Osteocyte (in vitro differentiated cells): ENCODE data around the gene ADD2. TPM values are rescaled to one million over a fixed set of nuclear protein-coding genes. Genes with fewer than 3 reads are reported as not detected.

Source experiments
- DNase-seq: peaks from one replicate; pipeline ENCODE4 v3.0.0; 2021; ENCODE audit warnings: mixed read lengths; ENCODE audit not compliant: unreplicated experiment; ENCODE audit errors: extremely low spot score
- H3K27ac Mint-ChIP-seq: one replicate; pipeline ENCODE4 v1.8.0; 2021; ENCODE audit warnings: mild to moderate bottlenecking, mixed read lengths; ENCODE audit not compliant: unreplicated experiment
- H3K27me3 Mint-ChIP-seq: one replicate; pipeline ENCODE4 v1.8.0; 2021; ENCODE audit warnings: mixed read lengths; ENCODE audit not compliant: unreplicated experiment
- H3K36me3 Mint-ChIP-seq: one replicate; pipeline ENCODE4 v1.8.0; 2021; ENCODE audit warnings: mixed read lengths; ENCODE audit not compliant: unreplicated experiment
- H3K4me1 Mint-ChIP-seq: one replicate; pipeline ENCODE4 v1.8.0; 2021; ENCODE audit warnings: mixed read lengths; ENCODE audit not compliant: unreplicated experiment
- H3K4me3 Mint-ChIP-seq: one replicate; pipeline ENCODE4 v1.8.0; 2021; ENCODE audit warnings: mild to moderate bottlenecking, moderate library complexity, mixed read lengths; ENCODE audit not compliant: unreplicated experiment
- H3K9me3 Mint-ChIP-seq: one replicate; pipeline ENCODE4 v1.8.0; 2021; ENCODE audit warnings: mixed read lengths; ENCODE audit not compliant: unreplicated experiment
- CTCF ChIP-seq: fragments of 200-600 bp; sonication (generic); IDR thresholded peaks from 2 replicates; pipeline ENCODE4 v1.5.0; 2021; ENCODE audit warnings: antibody characterized with exemption, mild to moderate bottlenecking, moderate library complexity
- total RNA-seq: library from RNA; stranded (reverse); gene quantifications from 2 replicates; pipeline ENCODE4 v1.2.1, GENCODE V29; 2021

ADD2 gene
- total RNA-seq, 1 donor from 2014 or later = not detected

GRCh38 chr2:70725505-70725904, 42.5 kb downstream of the ADD2 start:
- Mint-ChIP-seq H3K9me3 (no peaks in the 10 kb centered on the region), H3K4me1 (no peaks in the 10 kb centered on the region), H3K4me3 (no peak overlapping the region), H3K27me3 (no peaks in the 10 kb centered on the region), H3K36me3 (no peaks in the 10 kb centered on the region), H3K27ac (no peak overlapping the region)
- no peak for TF ChIP-seq CTCF
- peak; percentile 62 for DNase-seq

GRCh38 chr2:70724366-70724765, 43.6 kb downstream of the ADD2 start:
- no peaks in the 10 kb centered on the region for H3K4me1 Mint-ChIP-seq
- H3K9me3 Mint-ChIP-seq = no peaks in the 10 kb centered on the region
- H3K4me3 Mint-ChIP-seq = no peak overlapping the region
- H3K27me3 Mint-ChIP-seq = no peaks in the 10 kb centered on the region
- TF ChIP-seq CTCF = no peak
- peak; percentile 72 for DNase-seq
- no peaks in the 10 kb centered on the region for H3K36me3 Mint-ChIP-seq
- H3K27ac Mint-ChIP-seq = no peak overlapping the region

GRCh38 chr2:70723286-70723885, 44.6 kb downstream of the ADD2 start:
- H3K9me3 Mint-ChIP-seq = no peaks in the 10 kb centered on the region
- TF ChIP-seq CTCF = no peak
- H3K36me3 Mint-ChIP-seq = no peaks in the 10 kb centered on the region
- DNase-seq = peak; percentile 44
- no peak overlapping the region for H3K4me3 Mint-ChIP-seq
- H3K27me3 Mint-ChIP-seq = no peaks in the 10 kb centered on the region
- no peak overlapping the region for H3K27ac Mint-ChIP-seq
- no peaks in the 10 kb centered on the region for H3K4me1 Mint-ChIP-seq

GRCh38 chr2:70720124-70720523, 47.9 kb downstream of the ADD2 start:
- Mint-ChIP-seq H3K9me3 (no peaks in the 10 kb centered on the region), H3K27ac (no peak overlapping the region), H3K27me3 (peaks cover 3% of the 10 kb centered on the region), H3K36me3 (no peaks in the 10 kb centered on the region), H3K4me3 (no peak overlapping the region), H3K4me1 (no peaks in the 10 kb centered on the region)
- no peak for TF ChIP-seq CTCF
- DNase-seq = peak; percentile 42

- Mint-ChIP-seq H3K4me3 (no peak overlapping the region), H3K36me3 (no peaks in the 10 kb centered on the region), H3K27ac (no peak overlapping the region), H3K27me3 (peaks cover 3% of the 10 kb centered on the region), H3K4me1 (no peaks in the 10 kb centered on the region), H3K9me3 (no peaks in the 10 kb centered on the region)
- DNase-seq = peak; percentile 51
- TF ChIP-seq CTCF = no peak
These were observed 48.8 kb downstream of the ADD2 start for GRCh38 chr2:70719231-70719630.
